SU-DHL-6 (cell line): ENCODE results near the gene SHISA7.

ENCODE experiments used
- H2AFZ ChIP-seq: fragments of 200-600 bp; sonication (generic); 2 replicates; pipeline ENCODE4 v1.6.1; 2014; ENCODE audit warnings: low read depth, mild to moderate bottlenecking, moderate library complexity, mixed read lengths, antibody characterized with exemption, low read length; ENCODE audit not compliant: severe bottlenecking
- H3F3A ChIP-seq: fragments of 200-600 bp; shearing (Covaris generic); 2 replicates; pipeline ENCODE4 v1.6.0; 2016; ENCODE audit warnings: antibody characterized with exemption, mild to moderate bottlenecking; ENCODE audit not compliant: insufficient read depth
- H3K27ac ChIP-seq: fragments of 200-600 bp; sonication (generic); 2 replicates; pipeline ENCODE4 v1.5.1; 2016; ENCODE audit warnings: low read depth, mild to moderate bottlenecking, low read length, moderate library complexity, mixed read lengths
- H3K27me3 ChIP-seq: fragments of 200-600 bp; sonication (generic), shearing (Covaris generic); 2 replicates; pipeline ENCODE4 v1.6.0; 2014; ENCODE audit warnings: mild to moderate bottlenecking, low read length
- H3K36me3 ChIP-seq: fragments of 200-600 bp; sonication (generic); 2 replicates; pipeline ENCODE4 v1.6.1; 2014; ENCODE audit warnings: mild to moderate bottlenecking, low read length, mixed read lengths
- H3K4me2 ChIP-seq: fragments of 300-600, 200-600 bp; shearing (Covaris generic), sonication (generic); 2 replicates; pipeline ENCODE4 v1.6.0; 2014; ENCODE audit warnings: low read length, low read depth, mild to moderate bottlenecking; ENCODE audit not compliant: poor library complexity, severe bottlenecking
- H3K4me3 ChIP-seq: fragments of 200-600 bp; sonication (generic); 2 replicates; pipeline ENCODE4 v1.5.1; 2014; ENCODE audit warnings: antibody characterized with exemption, low read length, mild to moderate bottlenecking, mixed read lengths; ENCODE audit not compliant: insufficient read depth, poor library complexity, severe bottlenecking
- H3K79me2 ChIP-seq: fragments of 200-600 bp; sonication (generic); 2 replicates; pipeline ENCODE4 v1.6.1; 2014; ENCODE audit warnings: mild to moderate bottlenecking, low read length, moderate library complexity; ENCODE audit not compliant: insufficient read depth
- H3K9ac ChIP-seq: fragments of 200-600 bp; sonication (generic); 2 replicates; pipeline ENCODE4 v1.7.0; 2014; ENCODE audit warnings: mild to moderate bottlenecking, low read length
- H3K9me2 ChIP-seq: fragments of 200-600 bp; sonication (generic); replicated peaks from 2 replicates; pipeline ENCODE4 v1.6.1; 2014; ENCODE audit warnings: low read length; ENCODE audit not compliant: insufficient read depth
- H3K9me3 ChIP-seq: fragments of 200-600 bp; sonication (generic); 2 replicates; pipeline ENCODE4 v1.6.1; 2014; ENCODE audit warnings: low read length, mixed read lengths; ENCODE audit not compliant: insufficient read depth
- H4K20me1 ChIP-seq: fragments of 200-600 bp; sonication (generic); 2 replicates; pipeline ENCODE4 v1.6.1; 2014; ENCODE audit warnings: low read depth, mild to moderate bottlenecking, antibody characterized with exemption, low read length, moderate library complexity, mixed read lengths
- EZH2phosphoT487 ChIP-seq: fragments of 200-600 bp; sonication (generic), shearing (Covaris generic); conservative IDR thresholded peaks from 2 replicates; pipeline ENCODE4 v1.6.1; 2018; ENCODE audit warnings: mild to moderate bottlenecking, antibody characterized with exemption, low read length, moderate library complexity, mixed read lengths
- TF ChIP-seq, protein P1 (sequence below): fragments of 200-600 bp; sonication (generic); IDR thresholded peaks from one replicate; pipeline ENCODE4 v1.5.1; 2017; ENCODE audit warnings: antibody characterized with exemption, mild to moderate bottlenecking, low read length, moderate library complexity; ENCODE audit not compliant: insufficient read depth, poor library complexity, severe bottlenecking

SHISA7 gene

DNA sequence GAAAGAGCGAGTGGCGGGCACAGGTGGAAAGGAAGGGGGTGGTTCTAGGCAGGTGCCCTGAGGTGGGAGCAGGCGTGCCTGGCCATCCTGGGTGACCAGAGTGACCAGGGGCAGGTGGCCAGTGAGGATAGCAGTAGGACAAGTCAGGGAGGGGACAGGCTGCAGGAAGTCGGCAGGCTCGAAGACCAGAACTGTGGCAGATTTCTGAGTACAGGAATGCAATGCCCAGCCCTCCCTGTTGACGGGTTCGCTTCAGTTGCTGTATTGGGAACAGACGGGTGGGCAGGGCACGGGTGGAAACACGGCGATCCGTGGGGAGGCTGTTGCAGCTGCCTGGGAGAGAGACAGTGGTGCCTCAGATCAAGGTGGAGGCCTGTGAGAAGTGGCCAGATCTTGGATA lies 35.3 kb upstream of the SHISA7 start:
- H3K36me3 ChIP-seq = no peaks in the 10 kb centered on the region
- H2AFZ ChIP-seq = no peak overlapping the region
- H3K79me2 ChIP-seq = peaks cover 14% of the 10 kb centered on the region; the same call in 1 of the 2 replicates
- H3K4me2 ChIP-seq = no peak overlapping the region
- no peaks in the 10 kb centered on the region for H3K27me3 ChIP-seq
- no peak overlapping the region for H3K9ac ChIP-seq
- no peaks in the 10 kb centered on the region for H3K9me2 ChIP-seq
- H3F3A ChIP-seq = no peaks in the 10 kb centered on the region
- no peak overlapping the region for H3K27ac ChIP-seq
- H4K20me1 ChIP-seq = no peaks in the 10 kb centered on the region
- TF ChIP-seq EZH2phosphoT487 = no peak
- TF ChIP-seq, protein P1, sequence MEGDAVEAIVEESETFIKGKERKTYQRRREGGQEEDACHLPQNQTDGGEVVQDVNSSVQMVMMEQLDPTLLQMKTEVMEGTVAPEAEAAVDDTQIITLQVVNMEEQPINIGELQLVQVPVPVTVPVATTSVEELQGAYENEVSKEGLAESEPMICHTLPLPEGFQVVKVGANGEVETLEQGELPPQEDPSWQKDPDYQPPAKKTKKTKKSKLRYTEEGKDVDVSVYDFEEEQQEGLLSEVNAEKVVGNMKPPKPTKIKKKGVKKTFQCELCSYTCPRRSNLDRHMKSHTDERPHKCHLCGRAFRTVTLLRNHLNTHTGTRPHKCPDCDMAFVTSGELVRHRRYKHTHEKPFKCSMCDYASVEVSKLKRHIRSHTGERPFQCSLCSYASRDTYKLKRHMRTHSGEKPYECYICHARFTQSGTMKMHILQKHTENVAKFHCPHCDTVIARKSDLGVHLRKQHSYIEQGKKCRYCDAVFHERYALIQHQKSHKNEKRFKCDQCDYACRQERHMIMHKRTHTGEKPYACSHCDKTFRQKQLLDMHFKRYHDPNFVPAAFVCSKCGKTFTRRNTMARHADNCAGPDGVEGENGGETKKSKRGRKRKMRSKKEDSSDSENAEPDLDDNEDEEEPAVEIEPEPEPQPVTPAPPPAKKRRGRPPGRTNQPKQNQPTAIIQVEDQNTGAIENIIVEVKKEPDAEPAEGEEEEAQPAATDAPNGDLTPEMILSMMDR = no peak
- H3K9me3 ChIP-seq = no peaks in the 10 kb centered on the region
- no peak overlapping the region for H3K4me3 ChIP-seq

DNA sequence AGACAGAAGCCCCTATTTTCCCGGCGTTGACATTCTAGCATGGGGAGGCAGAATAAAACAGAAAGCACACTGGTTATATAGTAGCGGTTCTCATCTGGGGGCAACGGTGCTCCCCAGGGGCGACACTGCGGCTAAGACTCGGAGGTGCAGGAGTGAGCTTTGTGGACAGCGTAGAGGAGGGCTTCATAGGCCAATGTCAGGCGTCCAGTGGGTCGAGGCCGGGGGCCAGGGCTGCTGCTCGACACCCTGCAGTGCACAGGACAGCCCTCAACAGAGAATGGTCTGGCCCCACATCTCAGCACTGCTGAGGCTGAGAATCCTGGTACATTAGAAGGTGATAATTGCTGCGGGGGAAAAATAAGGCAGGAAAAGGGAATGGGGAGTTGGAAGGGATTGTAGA lies 34.8 kb upstream of the SHISA7 start:
- no peaks in the 10 kb centered on the region for H3K36me3 ChIP-seq
- no peak overlapping the region for H3K9ac ChIP-seq
- H2AFZ ChIP-seq = no peak overlapping the region
- H3K4me2 ChIP-seq = peak overlapping the region; percentile 70
- peak overlapping the region; percentile 76 for H3K4me3 ChIP-seq
- no peak overlapping the region for H3K27ac ChIP-seq
- H3K9me2 ChIP-seq = no peaks in the 10 kb centered on the region
- no peaks in the 10 kb centered on the region for H3F3A ChIP-seq
- TF ChIP-seq, protein P1 = no peak
- TF ChIP-seq EZH2phosphoT487 = no peak
- no peaks in the 10 kb centered on the region for H3K9me3 ChIP-seq
- peaks cover 14% of the 10 kb centered on the region; the same call in 1 of the 2 replicates for H3K79me2 ChIP-seq
- no peaks in the 10 kb centered on the region for H4K20me1 ChIP-seq
- H3K27me3 ChIP-seq = no peaks in the 10 kb centered on the region

DNA sequence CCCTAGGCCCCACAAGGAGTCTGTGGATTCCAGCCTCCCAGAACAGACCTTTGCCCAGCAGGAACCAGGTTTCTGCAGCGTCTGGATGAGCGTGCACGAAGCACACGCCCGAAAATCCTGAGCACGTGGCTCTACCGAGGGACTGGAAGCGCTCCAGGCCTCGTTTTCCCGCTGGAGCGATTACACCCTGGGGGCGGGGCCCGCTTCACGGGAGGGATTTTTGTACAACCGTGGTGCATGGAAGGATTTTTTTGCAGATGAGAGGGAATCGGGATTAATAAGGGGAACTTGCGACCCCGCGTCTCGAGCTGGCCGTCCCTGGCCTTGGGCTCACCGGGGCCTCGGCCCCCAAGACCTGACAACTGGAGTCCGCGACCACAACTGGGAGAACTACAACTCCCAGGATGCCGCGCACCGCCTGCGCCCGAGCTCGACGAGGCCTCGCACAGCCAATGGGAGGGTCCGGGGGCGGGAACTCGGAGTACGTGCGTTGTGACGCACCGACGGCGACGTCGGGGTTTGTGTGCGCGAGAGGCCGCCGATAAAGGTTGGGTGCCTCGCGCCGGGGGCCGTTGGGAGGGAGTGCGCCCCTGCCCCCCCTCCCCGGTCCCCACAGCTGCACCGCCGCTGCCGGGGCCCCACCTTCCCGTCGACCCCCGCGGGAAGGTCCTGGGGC lies 33.1 kb upstream of the SHISA7 start, which contains the start of gene ZNF628:
ZNF628 (plus strand) TSS at position 518 of the 676 bp plus-strand sequence. CDS start 3,294 bp downstream, outside the sequence.
- H3F3A ChIP-seq = no peaks in the 10 kb centered on the region
- H2AFZ ChIP-seq = peak within 1 kb of the TSS; percentile 90
- no peaks in the 10 kb centered on the region for H4K20me1 ChIP-seq
- peak within 1 kb of the TSS; percentile 65 for H3K27ac ChIP-seq
- no peaks in the 10 kb centered on the region for H3K27me3 ChIP-seq
- no peaks in the 10 kb centered on the region for H3K9me2 ChIP-seq
- H3K36me3 ChIP-seq = no peaks in the 10 kb centered on the region
- no peaks in the 10 kb centered on the region for H3K9me3 ChIP-seq
- no peak for TF ChIP-seq EZH2phosphoT487
- TF ChIP-seq, protein P1 = no peak
- peak within 1 kb of the TSS; percentile 63 for H3K9ac ChIP-seq
- peaks cover 14% of the 10 kb centered on the region; the same call in 1 of the 2 replicates for H3K79me2 ChIP-seq
- peak within 1 kb of the TSS; percentile 76 for H3K4me3 ChIP-seq
- peak within 1 kb of the TSS; percentile 77 for H3K4me2 ChIP-seq
